ENCODE data around the gene NHSL2. TPM values are rescaled to one million over a fixed set of nuclear protein-coding genes. Genes with fewer than 3 reads are reported as not detected.
A peak's percentile ranks its signal among the peaks of the same experiment; 100 is the strongest.
"Not testable (repeated sequence)": the region's sequence is repeated elsewhere in the genome, so short reads cannot be mapped to it uniquely, and the experiment has no call there.

NHSL2 gene
- 1 to 10 TPM; 7.9 to 8.7 TPM for total RNA-seq

DNA sequence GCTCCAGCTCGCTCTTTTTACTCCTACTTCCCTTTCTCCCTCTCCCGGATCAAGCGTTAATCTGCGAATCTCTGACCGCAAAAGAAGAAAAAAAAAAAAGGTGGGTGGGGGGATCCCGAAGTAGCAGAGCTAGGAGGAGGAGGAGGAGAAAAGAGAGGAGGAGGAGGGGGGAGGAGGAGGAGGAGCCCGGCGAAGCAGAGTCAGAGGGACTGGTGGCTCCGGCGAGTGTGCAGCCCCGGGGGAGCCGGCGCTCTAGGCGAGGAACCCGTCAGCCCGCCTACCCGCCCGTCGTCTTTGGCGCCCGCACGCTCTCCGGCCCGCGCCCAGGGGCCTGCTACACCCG is at the start of gene NHSL2:
Gene NHSL2 (plus strand): TSS at position 203 of the 343 bp plus-strand sequence.
- Mint-ChIP-seq H3K27me3 (peaks cover 50% of the 10 kb centered on the region), H3K4me1 (no peaks in the 10 kb centered on the region), H3K36me3 (ENCODE audit: low read depth) (no peaks in the 10 kb centered on the region), H3K27ac (no peak within 1 kb of the TSS), H3K9me3 (no peaks in the 10 kb centered on the region), H3K4me3 (peak within 1 kb of the TSS; percentile 39)
- CTCF ChIA-PET: interaction anchor here (0.7 kb wide), 1 partner anchor 90 kb away, joined by 3 read pairs; no protein-coding TSS in a partner anchor
- DNase-seq: no peak
- POLR2A ChIA-PET: no interaction called here

- no peak overlapping the region for H3K27ac Mint-ChIP-seq
- no peak for DNase-seq
- peaks cover 19% of the 10 kb centered on the region for H3K27me3 Mint-ChIP-seq
- no peaks in the 10 kb centered on the region for H3K36me3 Mint-ChIP-seq (ENCODE audit: low read depth)
- no peak overlapping the region for H3K4me3 Mint-ChIP-seq
- no peaks in the 10 kb centered on the region for H3K9me3 Mint-ChIP-seq
- no peaks in the 10 kb centered on the region for H3K4me1 Mint-ChIP-seq
- ChIA-PET POLR2A (no interaction called here), CTCF (no interaction called here)
Measured at GRCh38 chrX:71867680-71868079, 43.0 kb upstream of the NHSL2 start.

- not testable (repeated sequence) for H3K4me1 Mint-ChIP-seq
- H3K27me3 Mint-ChIP-seq: peaks cover 15% of the 10 kb centered on the region
Measured at GRCh38 chrX:71869566-71869965, 41.1 kb upstream of the NHSL2 start.

DNA sequence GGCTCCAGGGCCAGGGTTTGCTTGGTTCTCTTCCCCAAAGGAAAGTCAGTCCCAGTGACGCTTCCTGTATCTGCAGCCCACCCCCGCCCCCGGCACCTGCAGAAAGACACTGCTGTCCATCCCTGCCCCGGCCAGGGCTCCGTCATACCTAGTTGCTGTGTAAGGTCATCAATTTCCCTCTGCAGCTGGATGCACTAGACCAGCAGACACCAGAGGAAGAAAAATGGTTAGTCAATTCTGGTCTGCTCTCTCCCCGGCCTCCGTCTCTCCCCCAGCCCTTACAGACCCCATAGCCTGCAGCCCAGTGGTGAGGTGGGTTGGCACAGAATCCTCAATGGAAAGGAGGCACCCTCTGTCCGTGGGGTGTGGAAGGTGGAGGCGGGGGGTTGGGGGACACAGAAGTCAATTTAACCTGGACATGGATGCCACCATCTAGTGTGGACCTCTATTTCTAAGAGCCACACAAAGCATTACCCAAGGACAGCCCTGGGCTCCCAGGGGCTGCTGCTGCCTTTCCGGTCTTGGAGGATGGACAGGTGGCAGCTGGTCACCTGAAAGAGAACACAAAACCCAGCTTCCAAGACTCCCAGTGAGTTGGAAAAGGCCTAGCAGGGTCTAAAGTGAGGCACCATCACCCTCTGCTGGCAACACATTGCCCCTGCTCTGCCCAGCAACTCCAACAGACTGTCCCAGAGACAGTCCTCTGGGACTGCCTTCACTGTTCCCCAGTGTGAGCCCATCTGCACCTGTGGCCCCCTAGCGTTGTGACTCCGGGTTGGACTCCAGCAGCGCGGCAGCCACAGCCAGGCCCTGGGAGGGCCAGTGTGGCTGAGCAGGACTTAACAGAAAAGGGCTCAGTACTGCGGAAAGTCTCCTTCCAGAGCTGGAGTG is 40.2 kb upstream of the NHSL2 start:
- DNase-seq: no peak

More at GRCh38 chrX:71869566-71869965, 41.1 kb upstream of the NHSL2 start:
- CTCF ChIA-PET; H3K27ac Mint-ChIP-seq; H3K4me3 Mint-ChIP-seq; H3K9me3 Mint-ChIP-seq; DNase-seq; H3K36me3 Mint-ChIP-seq (ENCODE audit: low read depth); POLR2A ChIA-PET: not testable (repeated sequence)

DNA sequence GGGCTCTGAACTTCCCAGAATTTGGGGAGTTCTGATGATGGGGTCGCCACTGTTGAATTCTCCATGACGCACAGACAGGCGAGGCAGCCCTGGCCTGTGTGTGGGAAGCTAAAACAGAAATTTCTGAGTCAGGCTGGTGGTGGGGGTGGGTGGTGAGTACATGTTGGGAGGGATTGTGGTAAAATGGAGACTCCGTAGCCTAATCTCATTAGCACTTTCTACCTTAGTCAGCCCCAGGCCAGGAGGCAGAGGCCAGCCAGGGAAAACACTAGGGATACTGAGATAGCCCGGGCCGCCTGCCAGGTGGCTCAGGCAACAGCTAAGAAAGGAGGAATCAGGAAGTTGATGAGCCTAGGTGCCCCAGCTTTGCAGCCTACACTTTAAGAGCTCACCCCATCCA is 39.3 kb upstream of the NHSL2 start:
- Mint-ChIP-seq H3K27ac (no peak overlapping the region), H3K9me3 (no peaks in the 10 kb centered on the region), H3K4me1 (no peaks in the 10 kb centered on the region), H3K4me3 (no peak overlapping the region), H3K27me3 (peaks cover 9% of the 10 kb centered on the region), H3K36me3 (ENCODE audit: low read depth) (no peaks in the 10 kb centered on the region)
- ChIA-PET CTCF (no interaction called here), POLR2A (no interaction called here)
- no peak for DNase-seq

More for the DNA sequence above, 40.2 kb upstream of the NHSL2 start:
- POLR2A ChIA-PET: no interaction called here
- no peak overlapping the region for H3K4me3 Mint-ChIP-seq
- H3K27ac Mint-ChIP-seq: no peak overlapping the region
- no peaks in the 10 kb centered on the region for H3K9me3 Mint-ChIP-seq
- no peaks in the 10 kb centered on the region for H3K36me3 Mint-ChIP-seq (ENCODE audit: low read depth)
- CTCF ChIA-PET: no interaction called here
- H3K4me1 Mint-ChIP-seq: no peaks in the 10 kb centered on the region
- peaks cover 10% of the 10 kb centered on the region for H3K27me3 Mint-ChIP-seq

- no peaks in the 10 kb centered on the region for H3K36me3 Mint-ChIP-seq (ENCODE audit: low read depth)
- peaks cover 9% of the 10 kb centered on the region for H3K27me3 Mint-ChIP-seq
- no peaks in the 10 kb centered on the region for H3K9me3 Mint-ChIP-seq
- CTCF ChIA-PET: no interaction called here
- H3K4me3 Mint-ChIP-seq: no peak overlapping the region
- no peaks in the 10 kb centered on the region for H3K4me1 Mint-ChIP-seq
- H3K27ac Mint-ChIP-seq: no peak overlapping the region
- POLR2A ChIA-PET: no interaction called here
- DNase-seq: no peak
Measured at GRCh38 chrX:71872542-71873458, 37.8 kb upstream of the NHSL2 start.

- Mint-ChIP-seq H3K27me3 (peaks cover 12% of the 10 kb centered on the region), H3K27ac (no peak overlapping the region), H3K4me3 (no peak overlapping the region), H3K36me3 (ENCODE audit: low read depth) (no peaks in the 10 kb centered on the region), H3K4me1 (no peaks in the 10 kb centered on the region), H3K9me3 (no peaks in the 10 kb centered on the region)
- DNase-seq: no peak
- POLR2A ChIA-PET: no interaction called here
- CTCF ChIA-PET: no interaction called here
Measured at GRCh38 chrX:71873459-71873833, 37.2 kb upstream of the NHSL2 start.

- H3K4me3 Mint-ChIP-seq; CTCF ChIA-PET; H3K27ac Mint-ChIP-seq; H3K36me3 Mint-ChIP-seq (ENCODE audit: low read depth); H3K27me3 Mint-ChIP-seq; H3K9me3 Mint-ChIP-seq; POLR2A ChIA-PET; H3K4me1 Mint-ChIP-seq; DNase-seq: not testable (repeated sequence)
Measured at GRCh38 chrX:71876841-71877240, 33.8 kb upstream of the NHSL2 start.

DNA sequence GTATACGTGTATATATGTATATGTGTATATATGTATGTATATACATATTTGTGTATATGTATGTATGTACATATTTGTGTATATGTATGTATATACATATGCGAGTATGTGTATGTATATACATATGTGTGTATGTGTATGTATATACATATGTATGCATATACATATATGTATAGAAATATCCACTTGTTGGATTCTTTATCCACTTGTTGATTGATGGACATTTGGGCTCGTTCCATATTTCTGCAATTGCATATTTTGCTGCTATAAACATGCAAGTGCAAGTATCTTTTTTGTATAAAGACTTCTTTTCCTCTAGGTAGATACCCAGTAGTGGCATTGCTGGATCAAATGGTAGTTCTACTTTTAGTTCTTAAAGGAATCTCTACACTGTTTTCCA is 25.5 kb upstream of the NHSL2 start:
- CTCF ChIA-PET: no interaction called here
- H3K27me3 Mint-ChIP-seq: peaks cover 9% of the 10 kb centered on the region

GRCh38 chrX:71895607-71896006 is 15.0 kb upstream of the NHSL2 start:
- Mint-ChIP-seq H3K4me1 (no peaks in the 10 kb centered on the region), H3K9me3 (no peaks in the 10 kb centered on the region), H3K36me3 (ENCODE audit: low read depth) (no peaks in the 10 kb centered on the region), H3K27ac (no peak overlapping the region), H3K27me3 (peaks cover 6% of the 10 kb centered on the region), H3K4me3 (no peak overlapping the region)
- ChIA-PET CTCF (no interaction called here), POLR2A (no interaction called here)
- no peak for DNase-seq

More for the DNA sequence above, 25.5 kb upstream of the NHSL2 start:
- H3K9me3 Mint-ChIP-seq: no peaks in the 10 kb centered on the region
- H3K27ac Mint-ChIP-seq: no peak overlapping the region
- H3K36me3 Mint-ChIP-seq (ENCODE audit: low read depth): no peaks in the 10 kb centered on the region
- DNase-seq: no peak
- no peak overlapping the region for H3K4me3 Mint-ChIP-seq
- POLR2A ChIA-PET: no interaction called here
- no peaks in the 10 kb centered on the region for H3K4me1 Mint-ChIP-seq

DNA sequence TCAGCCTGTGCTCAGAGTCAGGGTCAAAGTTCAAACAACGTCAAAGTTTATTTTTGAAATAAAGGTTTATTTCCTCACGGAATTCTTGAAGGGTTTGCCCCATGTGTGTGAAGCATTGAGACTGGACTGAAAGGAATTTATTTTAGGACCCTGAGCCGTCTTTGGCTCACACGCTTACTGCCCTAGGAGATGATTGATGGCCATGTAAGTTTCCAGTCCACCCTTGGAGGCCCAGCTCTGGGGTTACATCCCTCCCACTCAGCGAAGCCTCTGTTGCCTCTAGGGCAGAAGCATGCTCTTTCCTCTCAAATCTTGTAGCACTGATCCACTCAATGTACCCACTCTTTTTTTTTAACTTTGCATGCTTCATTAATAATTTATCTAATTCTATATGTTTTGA is 4.5 kb upstream of the NHSL2 start:
- H3K36me3 Mint-ChIP-seq (ENCODE audit: low read depth): no peaks in the 10 kb centered on the region
- no peak overlapping the region for H3K27ac Mint-ChIP-seq
- POLR2A ChIA-PET: no interaction called here
- CTCF ChIA-PET: no interaction called here
- H3K4me1 Mint-ChIP-seq: no peaks in the 10 kb centered on the region
- DNase-seq: no peak
- no peak overlapping the region for H3K4me3 Mint-ChIP-seq
- peaks cover 21% of the 10 kb centered on the region for H3K27me3 Mint-ChIP-seq
- H3K9me3 Mint-ChIP-seq: no peaks in the 10 kb centered on the region

DNA sequence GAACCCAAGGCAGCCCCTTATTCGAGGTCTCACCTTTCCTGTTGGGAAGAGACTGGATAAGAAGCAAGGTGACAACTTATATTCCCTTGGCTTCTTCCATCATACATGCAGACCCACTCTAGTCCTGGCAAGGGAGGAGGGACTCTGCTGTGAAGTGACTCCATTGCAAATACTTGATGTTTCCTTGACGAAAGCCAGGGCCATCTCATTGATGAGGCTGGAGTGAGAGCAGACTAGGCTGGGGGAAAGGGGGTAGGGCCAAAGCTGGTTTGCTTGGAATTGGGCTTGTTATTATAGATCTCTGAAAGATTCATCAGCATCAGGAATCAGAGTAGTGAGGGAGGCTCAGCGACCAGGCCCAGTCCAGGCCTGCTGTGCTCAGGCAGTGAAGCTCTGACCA is 2.3 kb upstream of the NHSL2 start:
- DNase-seq: no peak
- Mint-ChIP-seq H3K27ac (no peak overlapping the region), H3K4me3 (no peak overlapping the region), H3K9me3 (no peaks in the 10 kb centered on the region), H3K36me3 (ENCODE audit: low read depth) (no peaks in the 10 kb centered on the region), H3K4me1 (no peaks in the 10 kb centered on the region), H3K27me3 (peaks cover 36% of the 10 kb centered on the region)
- ChIA-PET CTCF (no interaction called here), POLR2A (no interaction called here)

DNA sequence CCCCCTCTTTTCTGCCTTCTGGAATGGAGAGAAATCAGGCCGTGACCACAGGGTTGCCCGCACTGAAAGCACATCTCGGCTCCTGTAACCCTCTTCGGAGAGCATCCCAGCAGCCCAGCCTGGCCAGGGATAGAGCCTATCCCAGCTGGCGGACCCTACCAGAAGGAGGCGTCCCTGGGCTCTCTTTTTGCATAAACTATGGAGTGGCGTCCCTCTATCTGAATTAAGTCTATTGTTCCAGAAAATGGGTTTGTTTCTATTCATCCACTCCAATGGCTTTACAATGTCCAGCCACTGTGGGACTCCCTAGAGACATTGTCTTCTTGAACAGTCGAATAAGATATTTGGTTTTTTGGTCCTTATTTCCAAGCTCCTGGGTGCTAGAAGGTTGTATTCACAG is 689 bp upstream of the NHSL2 start:
- peaks cover 46% of the 10 kb centered on the region for H3K27me3 Mint-ChIP-seq
- no peak overlapping the region for H3K27ac Mint-ChIP-seq
- CTCF ChIA-PET: interaction anchor here (0.7 kb wide), 1 partner anchor 90 kb away, joined by 3 read pairs; no protein-coding TSS in a partner anchor
- DNase-seq: no peak
- no peak overlapping the region for H3K4me3 Mint-ChIP-seq
- POLR2A ChIA-PET: no interaction called here
- no peaks in the 10 kb centered on the region for H3K4me1 Mint-ChIP-seq
- no peaks in the 10 kb centered on the region for H3K9me3 Mint-ChIP-seq
- no peaks in the 10 kb centered on the region for H3K36me3 Mint-ChIP-seq (ENCODE audit: low read depth)

Measured in activated CD4-positive, alpha-beta memory T cell treated with anti-CD3 and anti-CD28 coated beads, Interleukin-2, amount 10 ng/mL, durations not matched to agents 7 days and 5 days (primary cell).